ENCODE measurements around the gene SBK2.

SBK2 gene

GRCh38 chr19:55484593-55485438, 52.1 kb downstream of the SBK2 start, which contains the start of gene NAT14:
TSS of gene NAT14 (plus strand) at chr19:55485188. CDS start at chr19:55485709, 521 bp downstream.
- peak within 1 kb of the TSS; percentile 73 for H3K27ac ChIP-seq (ENCODE audit: poor library complexity, severe bottlenecking)
- DNase-seq (ENCODE audit: low spot score) (peak; percentile 75), ATAC-seq (ENCODE audit: low read depth) (peak; percentile 28)
- no peaks in the 10 kb centered on the region for H3K36me3 ChIP-seq (ENCODE audit: low read depth)
- no peaks in the 10 kb centered on the region for H3K27me3 ChIP-seq (ENCODE audit: insufficient read depth, poor library complexity, severe bottlenecking)
- H3K4me3 ChIP-seq (ENCODE audit: severe bottlenecking): peak within 1 kb of the TSS; percentile 66
- TF ChIP-seq, protein P1, sequence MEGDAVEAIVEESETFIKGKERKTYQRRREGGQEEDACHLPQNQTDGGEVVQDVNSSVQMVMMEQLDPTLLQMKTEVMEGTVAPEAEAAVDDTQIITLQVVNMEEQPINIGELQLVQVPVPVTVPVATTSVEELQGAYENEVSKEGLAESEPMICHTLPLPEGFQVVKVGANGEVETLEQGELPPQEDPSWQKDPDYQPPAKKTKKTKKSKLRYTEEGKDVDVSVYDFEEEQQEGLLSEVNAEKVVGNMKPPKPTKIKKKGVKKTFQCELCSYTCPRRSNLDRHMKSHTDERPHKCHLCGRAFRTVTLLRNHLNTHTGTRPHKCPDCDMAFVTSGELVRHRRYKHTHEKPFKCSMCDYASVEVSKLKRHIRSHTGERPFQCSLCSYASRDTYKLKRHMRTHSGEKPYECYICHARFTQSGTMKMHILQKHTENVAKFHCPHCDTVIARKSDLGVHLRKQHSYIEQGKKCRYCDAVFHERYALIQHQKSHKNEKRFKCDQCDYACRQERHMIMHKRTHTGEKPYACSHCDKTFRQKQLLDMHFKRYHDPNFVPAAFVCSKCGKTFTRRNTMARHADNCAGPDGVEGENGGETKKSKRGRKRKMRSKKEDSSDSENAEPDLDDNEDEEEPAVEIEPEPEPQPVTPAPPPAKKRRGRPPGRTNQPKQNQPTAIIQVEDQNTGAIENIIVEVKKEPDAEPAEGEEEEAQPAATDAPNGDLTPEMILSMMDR (IDR thresholded peaks at IDR 0.05; ENCODE audit: poor library complexity, severe bottlenecking): no peak
- peaks cover 12% of the 10 kb centered on the region for H3K4me1 ChIP-seq (ENCODE audit: insufficient read depth, poor library complexity, severe bottlenecking)
- H3K9me3 ChIP-seq (ENCODE audit: severe bottlenecking): no peaks in the 10 kb centered on the region

DNA sequence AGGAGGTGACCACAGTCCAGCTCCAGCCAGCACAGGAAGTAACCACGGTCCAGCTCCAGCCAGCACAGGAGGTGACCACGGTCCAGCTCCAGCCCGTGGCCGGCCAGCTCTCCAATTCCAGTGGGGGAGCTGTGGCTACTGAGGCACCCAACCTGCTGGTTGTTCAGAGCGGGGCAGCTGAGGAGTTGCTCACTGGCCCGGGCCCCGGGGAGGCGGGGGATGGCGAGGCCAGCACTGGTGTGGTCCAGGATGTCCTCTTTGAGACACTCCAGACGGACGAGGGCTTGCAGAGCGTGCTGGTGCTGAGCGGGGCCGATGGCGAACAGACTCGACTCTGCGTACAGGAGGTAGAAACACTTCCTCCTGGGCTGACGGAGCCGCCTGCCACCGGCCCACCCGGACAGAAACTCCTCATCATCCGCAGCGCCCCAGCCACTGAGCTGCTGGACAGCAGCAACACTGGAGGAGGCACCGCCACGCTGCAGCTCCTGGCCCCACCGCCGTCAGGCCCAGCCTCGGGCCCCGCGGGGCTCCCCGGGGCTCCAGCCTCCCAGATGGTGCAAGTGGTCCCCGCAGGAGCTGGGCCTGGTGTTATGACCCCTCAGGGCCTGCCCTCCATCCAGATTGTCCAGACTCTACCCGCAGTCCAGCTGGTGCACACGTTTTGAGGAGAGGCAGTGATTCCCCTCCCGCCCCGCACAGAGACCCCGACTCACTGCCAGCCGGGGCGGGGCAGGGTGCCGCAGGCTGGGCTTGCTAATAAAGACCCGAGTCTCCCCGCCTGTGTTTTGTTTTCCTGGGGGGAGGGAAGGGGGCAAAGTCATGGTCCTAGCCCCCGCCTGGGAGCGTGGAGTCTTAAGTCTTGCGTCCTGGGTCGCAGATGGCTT, 53.0 kb downstream of the SBK2 start:
- DNase-seq (ENCODE audit: low spot score): peak; percentile 62
- ATAC-seq (ENCODE audit: low read depth): no peak
- TF ChIP-seq, protein P1 (IDR thresholded peaks at IDR 0.05; ENCODE audit: poor library complexity, severe bottlenecking): no peak

GRCh38 chr19:55482967-55483705, 53.8 kb downstream of the SBK2 start:
- H3K27me3 ChIP-seq (ENCODE audit: insufficient read depth, poor library complexity, severe bottlenecking): no peaks in the 10 kb centered on the region
- peaks cover 12% of the 10 kb centered on the region for H3K4me1 ChIP-seq (ENCODE audit: insufficient read depth, poor library complexity, severe bottlenecking)
- H3K36me3 ChIP-seq (ENCODE audit: low read depth): no peaks in the 10 kb centered on the region
- H3K4me3 ChIP-seq (ENCODE audit: severe bottlenecking): no peak overlapping the region
- TF ChIP-seq, protein P1 (IDR thresholded peaks at IDR 0.05; ENCODE audit: poor library complexity, severe bottlenecking): no peak
- ATAC-seq (ENCODE audit: low read depth) (no peak), DNase-seq (ENCODE audit: low spot score) (peak; percentile 67)
- no peak overlapping the region for H3K27ac ChIP-seq (ENCODE audit: poor library complexity, severe bottlenecking)
- H3K9me3 ChIP-seq (ENCODE audit: severe bottlenecking): no peaks in the 10 kb centered on the region

More for the DNA sequence above, 53.0 kb downstream of the SBK2 start:
- Histone ChIP-seq H3K4me3 (ENCODE audit: severe bottlenecking) (peak overlapping the region; percentile 66), H3K27ac (ENCODE audit: poor library complexity, severe bottlenecking) (no peak overlapping the region), H3K4me1 (ENCODE audit: insufficient read depth, poor library complexity, severe bottlenecking) (peaks cover 12% of the 10 kb centered on the region), H3K9me3 (ENCODE audit: severe bottlenecking) (no peaks in the 10 kb centered on the region), H3K27me3 (ENCODE audit: insufficient read depth, poor library complexity, severe bottlenecking) (no peaks in the 10 kb centered on the region), H3K36me3 (ENCODE audit: low read depth) (no peaks in the 10 kb centered on the region)

GRCh38 chr19:55482156-55482961, 54.6 kb downstream of the SBK2 start:
- no peaks in the 10 kb centered on the region for H3K9me3 ChIP-seq (ENCODE audit: severe bottlenecking)
- H3K4me1 ChIP-seq (ENCODE audit: insufficient read depth, poor library complexity, severe bottlenecking): peaks cover 11% of the 10 kb centered on the region
- DNase-seq (ENCODE audit: low spot score): peak; percentile 61
- no peak overlapping the region for H3K4me3 ChIP-seq (ENCODE audit: severe bottlenecking)
- no peak for ATAC-seq (ENCODE audit: low read depth)
- no peak overlapping the region for H3K27ac ChIP-seq (ENCODE audit: poor library complexity, severe bottlenecking)
- TF ChIP-seq, protein P1 (IDR thresholded peaks at IDR 0.05; ENCODE audit: poor library complexity, severe bottlenecking): no peak
- H3K27me3 ChIP-seq (ENCODE audit: insufficient read depth, poor library complexity, severe bottlenecking): no peaks in the 10 kb centered on the region
- no peaks in the 10 kb centered on the region for H3K36me3 ChIP-seq (ENCODE audit: low read depth)

Measured in RWPE2 (cell line).